ENCODE data around the gene FBXL20. TPM values are rescaled to one million over a fixed set of nuclear protein-coding genes. Genes with fewer than 3 reads are reported as not detected.

The FBXL20 gene
- total RNA-seq, 1 donor from 2014 or later: 23.9 TPM

- Histone ChIP-seq H3K36me3 (no peaks in the 10 kb centered on the region), H3K27me3 (no peaks in the 10 kb centered on the region), H3K9me3 (no peaks in the 10 kb centered on the region), H3K27ac (no peak overlapping the region), H3K4me3 (no peak overlapping the region), H3K4me1 (peaks cover 8% of the 10 kb centered on the region)
- intact Hi-C loops (cut with DNase I): no loop called here
- DNase-seq: no peak
- TF ChIP-seq CTCF (IDR thresholded peaks at IDR 0.05): no peak
- ATAC-seq: no peak
Observed at GRCh38 chr17:39246274-39246673, 155.2 kb downstream of the FBXL20 start.

GRCh38 chr17:39244600-39245570 lies 156.5 kb downstream of the FBXL20 start:
- no peaks in the 10 kb centered on the region for H3K27me3 ChIP-seq
- DNase-seq (peak; percentile 88), ATAC-seq (peak; percentile 95)
- no peak overlapping the region for H3K27ac ChIP-seq
- H3K4me3 ChIP-seq: no peak overlapping the region
- peak; percentile 97 for TF ChIP-seq CTCF (IDR thresholded peaks at IDR 0.05)
- no peaks in the 10 kb centered on the region for H3K36me3 ChIP-seq
- H3K4me1 ChIP-seq: peaks cover 8% of the 10 kb centered on the region
- intact Hi-C loops (cut with DNase I): no loop called here
- H3K9me3 ChIP-seq: no peaks in the 10 kb centered on the region

- H3K27me3 ChIP-seq: peaks cover 4% of the 10 kb centered on the region
- no peak for TF ChIP-seq CTCF (IDR thresholded peaks at IDR 0.05)
- ATAC-seq (no peak), DNase-seq (no peak)
- no peaks in the 10 kb centered on the region for H3K36me3 ChIP-seq
- no peaks in the 10 kb centered on the region for H3K9me3 ChIP-seq
- intact Hi-C loops (cut with DNase I): no loop called here
- H3K4me1 ChIP-seq: peaks cover 8% of the 10 kb centered on the region
- H3K4me3 ChIP-seq: no peak overlapping the region
- H3K27ac ChIP-seq: no peak overlapping the region
Observed at GRCh38 chr17:39244016-39244599, 157.3 kb downstream of the FBXL20 start.

GRCh38 chr17:39243155-39243554 lies 158.3 kb downstream of the FBXL20 start:
- no peaks in the 10 kb centered on the region for H3K36me3 ChIP-seq
- no peaks in the 10 kb centered on the region for H3K9me3 ChIP-seq
- ATAC-seq (no peak), DNase-seq (no peak)
- peaks cover 14% of the 10 kb centered on the region for H3K4me1 ChIP-seq
- H3K27me3 ChIP-seq: peaks cover 5% of the 10 kb centered on the region
- TF ChIP-seq CTCF (IDR thresholded peaks at IDR 0.05): no peak
- H3K4me3 ChIP-seq: no peak overlapping the region
- no peak overlapping the region for H3K27ac ChIP-seq
- intact Hi-C loops (cut with DNase I): no loop called here

GRCh38 chr17:39240631-39241030 lies 160.8 kb downstream of the FBXL20 start:
- no peak for ATAC-seq
- TF ChIP-seq CTCF (IDR thresholded peaks at IDR 0.05): no peak
- no peaks in the 10 kb centered on the region for H3K36me3 ChIP-seq
- no peak overlapping the region for H3K4me3 ChIP-seq
- no peak overlapping the region for H3K27ac ChIP-seq
- intact Hi-C loops (cut with DNase I): no loop called here
- DNase-seq: no peak
- H3K27me3 ChIP-seq: peaks cover 5% of the 10 kb centered on the region
- no peaks in the 10 kb centered on the region for H3K9me3 ChIP-seq
- peaks cover 15% of the 10 kb centered on the region for H3K4me1 ChIP-seq
